GM19238 (cell line): ENCODE results near the gene MICAL3.
"Not testable (repeated sequence)": the region's sequence is repeated elsewhere in the genome, so short reads cannot be mapped to it uniquely, and the experiment has no call there.

Source experiments
- DNase-seq: peaks from one replicate; pipeline ENCODE4 v3.0.0; 2011; ENCODE audit warnings: low spot score; ENCODE audit not compliant: insufficient read length

The MICAL3 gene

GRCh38 chr22:18024276-18024939, at the start of gene MICAL3:
MICAL3 (minus strand) TSS chr22:18024561; CDS start chr22:17906812, 117,749 bp downstream.
- peak; percentile 53 for DNase-seq

GRCh38 chr22:18073927-18074326, 49.6 kb upstream of the MICAL3 start:
- DNase-seq, result not testable (repeated sequence)

GRCh38 chr22:18073467-18073866, 49.1 kb upstream of the MICAL3 start:
- DNase-seq, result no peak

GRCh38 chr22:18071968-18072310, 47.6 kb upstream of the MICAL3 start:
- no peak for DNase-seq

GRCh38 chr22:18071307-18071967, 47.1 kb upstream of the MICAL3 start:
- not testable (repeated sequence) for DNase-seq

GRCh38 chr22:18070556-18071306, 46.4 kb upstream of the MICAL3 start:
- no peak for DNase-seq

GRCh38 chr22:18070041-18070440, 45.7 kb upstream of the MICAL3 start:
- no peak for DNase-seq

GRCh38 chr22:18069041-18069440, 44.7 kb upstream of the MICAL3 start:
- DNase-seq, result no peak

- no peak for DNase-seq
Measured at GRCh38 chr22:18068381-18068988, 44.1 kb upstream of the MICAL3 start.

GRCh38 chr22:18067548-18068341, 43.4 kb upstream of the MICAL3 start:
- DNase-seq, result no peak

GRCh38 chr22:18067121-18067520, 42.8 kb upstream of the MICAL3 start:
- DNase-seq, result no peak

GRCh38 chr22:18066181-18066859, 42.0 kb upstream of the MICAL3 start:
- no peak for DNase-seq

- DNase-seq, result no peak
Measured at GRCh38 chr22:18065256-18065655, 40.9 kb upstream of the MICAL3 start.

- no peak for DNase-seq
Measured at GRCh38 chr22:18064636-18065035, 40.3 kb upstream of the MICAL3 start.

GRCh38 chr22:18063715-18064114, 39.4 kb upstream of the MICAL3 start:
- DNase-seq, result not testable (repeated sequence)

GRCh38 chr22:18063306-18063705, 38.9 kb upstream of the MICAL3 start:
- DNase-seq, result no peak

- DNase-seq, result no peak
Measured at GRCh38 chr22:18062421-18062820, 38.1 kb upstream of the MICAL3 start.

GRCh38 chr22:18060646-18061620, 36.6 kb upstream of the MICAL3 start:
- DNase-seq, result no peak

- no peak for DNase-seq
Measured at GRCh38 chr22:18059991-18060390, 35.6 kb upstream of the MICAL3 start.
